MCF 10A (cell line): Measurements from ENCODE around the gene GALNT12. TPM values are rescaled to one million over a fixed set of nuclear protein-coding genes. Genes with fewer than 3 reads are reported as not detected.

Source experiments
- BruUV-seq: library from RNA; stranded (reverse); fragments of 400-500 nt; replicated peaks from 2 replicates; lab custom pipeline; 2021; lab: Mats Ljungman, UMichigan
- CTCF ChIA-PET: fragments of 300-600 bp; sonication (Branson Sonifier 250); formaldehyde crosslinking; extraction: SDS; loops from one replicate; lab custom pipeline; 2021; ENCODE audit warnings: antibody characterized with exemption, inconsistent platforms; lab: Yijun Ruan, JAX
- POLR2A ChIA-PET: fragments of 300-600, 350-650 bp; sonication (Branson Sonifier 250); formaldehyde crosslinking; extraction: SDS; loops from one replicate; lab custom pipeline; 2020; ENCODE audit warnings: antibody characterized with exemption, inconsistent platforms; lab: Yijun Ruan, JAX
- DNase-seq: peaks from one replicate; pipeline ENCODE4 v3.0.0-alpha.2; 2018; ENCODE audit not compliant: unreplicated experiment
- H3K27ac Mint-ChIP-seq: one replicate; pipeline ENCODE4 v1.8.0; 2022; ENCODE audit warnings: mild to moderate bottlenecking, low read depth, mixed read lengths; ENCODE audit not compliant: unreplicated experiment
- H3K27me3 Mint-ChIP-seq: one replicate; pipeline ENCODE4 v1.8.0; 2022; ENCODE audit warnings: mixed read lengths; ENCODE audit not compliant: insufficient read depth, unreplicated experiment
- H3K36me3 Mint-ChIP-seq: one replicate; pipeline ENCODE4 v1.8.0; 2022; ENCODE audit warnings: mild to moderate bottlenecking, moderate library complexity, mixed read lengths; ENCODE audit not compliant: insufficient read depth, unreplicated experiment
- H3K4me1 Mint-ChIP-seq: one replicate; pipeline ENCODE4 v1.8.0; 2022; ENCODE audit warnings: mixed read lengths; ENCODE audit not compliant: insufficient read depth, unreplicated experiment
- H3K4me3 Mint-ChIP-seq: one replicate; pipeline ENCODE4 v1.8.0; 2022; ENCODE audit warnings: mild to moderate bottlenecking, moderate library complexity, mixed read lengths; ENCODE audit not compliant: unreplicated experiment
- H3K9me3 Mint-ChIP-seq: one replicate; pipeline ENCODE4 v1.8.0; 2022; ENCODE audit warnings: mixed read lengths; ENCODE audit not compliant: unreplicated experiment
- CTCF ChIP-seq: fragments of 200-600 bp; IDR thresholded peaks from one replicate; pipeline ENCODE4 v1.8.0; 2022; ENCODE audit warnings: antibody characterized with exemption, mild to moderate bottlenecking; ENCODE audit not compliant: unreplicated experiment
- intact Hi-C: fragments of 100-400 bp; cut with micrococcal nuclease; formaldehyde crosslinking; loops from 2 replicates; pipeline ENCODE4 v1.14.1; 2022
- total RNA-seq: library from RNA; stranded (reverse); gene quantifications from 2 replicates; pipeline ENCODE4 v1.2.3, GENCODE V29; 2022

GALNT12 gene
- total RNA-seq, 1 experiment from 2014 or later, result not detected

- Mint-ChIP-seq H3K4me1 (no peaks in the 10 kb centered on the region), H3K9me3 (no peaks in the 10 kb centered on the region), H3K36me3 (no peaks in the 10 kb centered on the region), H3K4me3 (no peak overlapping the region), H3K27me3 (peaks cover 70% of the 10 kb centered on the region), H3K27ac (no peak overlapping the region)
- BruUV-seq, result no TSS peak
- intact Hi-C loops, result no loop called here
- ChIA-PET POLR2A (interaction anchor here (0.7 to 0.9 kb wide), 2 partner anchors 13 to 48 kb away, joined by 3 to 6 read pairs; no protein-coding TSS in a partner anchor), CTCF (interaction anchor here (0.7 kb wide), 1 partner anchor 1326 kb away, joined by 3 read pairs; no protein-coding TSS in a partner anchor)
- no peak for DNase-seq
- TF ChIP-seq CTCF, result no peak
Observed at GRCh38 chr9:98886691-98887229, 79.3 kb downstream of the GALNT12 start.

- no peak for TF ChIP-seq CTCF
- POLR2A ChIA-PET, result no interaction called here
- no peaks in the 10 kb centered on the region for H3K9me3 Mint-ChIP-seq
- intact Hi-C loops, result no loop called here
- CTCF ChIA-PET, result no interaction called here
- no peak overlapping the region for H3K4me3 Mint-ChIP-seq
- peaks cover 59% of the 10 kb centered on the region for H3K27me3 Mint-ChIP-seq
- peak; percentile 27 for DNase-seq
- no peaks in the 10 kb centered on the region for H3K36me3 Mint-ChIP-seq
- H3K27ac Mint-ChIP-seq, result no peak overlapping the region
- BruUV-seq, result no TSS peak
- no peaks in the 10 kb centered on the region for H3K4me1 Mint-ChIP-seq
Observed at GRCh38 chr9:98887918-98888510, 80.5 kb downstream of the GALNT12 start.

DNA sequence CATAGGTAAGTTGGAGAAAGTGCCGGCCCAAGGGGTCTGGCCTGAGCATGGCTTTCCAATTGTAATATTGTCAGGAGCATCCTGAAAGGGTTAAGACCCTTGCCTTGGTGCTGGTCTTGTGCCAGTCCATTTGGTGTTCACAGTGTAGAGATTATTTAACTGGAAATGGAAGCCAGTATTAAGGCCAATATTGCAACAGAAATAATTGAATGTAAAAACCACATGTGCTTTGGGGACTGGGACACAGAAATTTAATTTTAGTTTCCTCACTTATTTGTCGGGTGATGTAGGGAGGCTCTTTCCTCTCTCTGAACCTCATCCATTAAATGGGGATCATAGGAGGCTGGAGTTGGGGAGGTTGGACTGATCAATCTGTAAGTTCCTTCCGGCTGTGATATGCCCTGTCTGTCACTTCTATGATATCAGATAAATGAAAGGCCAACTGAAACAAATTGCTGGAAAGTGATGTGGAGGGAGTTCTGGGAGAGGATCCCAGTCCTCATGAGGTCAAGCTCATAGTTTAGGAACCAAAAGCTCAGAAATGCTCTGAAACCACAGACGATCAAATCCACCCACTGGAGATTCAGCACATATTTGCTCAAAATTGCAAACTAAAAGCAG, 81.4 kb downstream of the GALNT12 start:
- intact Hi-C loops, result no loop called here
- Mint-ChIP-seq H3K4me3 (no peak overlapping the region), H3K27me3 (peaks cover 50% of the 10 kb centered on the region), H3K4me1 (no peaks in the 10 kb centered on the region), H3K9me3 (no peaks in the 10 kb centered on the region), H3K36me3 (no peaks in the 10 kb centered on the region), H3K27ac (no peak overlapping the region)
- CTCF ChIA-PET, result no interaction called here
- POLR2A ChIA-PET, result no interaction called here
- no peak for TF ChIP-seq CTCF
- DNase-seq, result no peak
- BruUV-seq, result no TSS peak

GRCh38 chr9:98890256-98890655, 82.8 kb downstream of the GALNT12 start:
- no peak overlapping the region for H3K27ac Mint-ChIP-seq
- CTCF ChIA-PET, result interaction anchor here (2.8 kb wide), 1 partner anchor 42 kb away, joined by 10 read pairs; no protein-coding TSS in a partner anchor
- POLR2A ChIA-PET, result no interaction called here
- no peak overlapping the region for H3K4me3 Mint-ChIP-seq
- H3K9me3 Mint-ChIP-seq, result no peaks in the 10 kb centered on the region
- peaks cover 39% of the 10 kb centered on the region for H3K27me3 Mint-ChIP-seq
- DNase-seq, result no peak
- no peak for TF ChIP-seq CTCF
- no peaks in the 10 kb centered on the region for H3K36me3 Mint-ChIP-seq
- no TSS peak for BruUV-seq
- H3K4me1 Mint-ChIP-seq, result no peaks in the 10 kb centered on the region
- intact Hi-C loops, result no loop called here
